HEK293 (cell line): ENCODE data around the gene FAM78B.

Experiments used
- CTCF ChIP-seq: fragments of 450-650 bp; formaldehyde crosslinking; IDR thresholded peaks from 2 replicates; pipeline ENCODE4 v1.5.1; 2016; ENCODE audit warnings: missing biosample characterization, missing genetic modification characterization
- ELK4 ChIP-seq: IDR thresholded peaks from 2 replicates; pipeline ENCODE4 v1.6.1; 2011; ENCODE audit warnings: mild to moderate bottlenecking, low read depth, low read length, borderline replicate concordance
- HOXC10 ChIP-seq: sonication (generic); formaldehyde crosslinking; IDR thresholded peaks from 2 replicates; pipeline ENCODE4 v1.8.1; 2023; ENCODE audit warnings: mild to moderate bottlenecking, missing genetic modification reagents
- SP2 ChIP-seq: fragments of 450-650 bp; formaldehyde crosslinking; IDR thresholded peaks from 2 replicates; pipeline ENCODE4 v1.5.1; 2016; ENCODE audit warnings: missing biosample characterization, missing genetic modification characterization
- TCF7L2 ChIP-seq: IDR thresholded peaks from 2 replicates; pipeline ENCODE4 v1.6.1; 2011; ENCODE audit warnings: low read depth, mild to moderate bottlenecking, inconsistent platforms, low read length, moderate library complexity, borderline replicate concordance
- ZNF133 ChIP-seq: fragments of 450-650 bp; formaldehyde crosslinking; IDR thresholded peaks from 2 replicates; pipeline ENCODE4 v1.5.1; 2016; ENCODE audit warnings: missing biosample characterization, missing genetic modification characterization
- ZNF239 ChIP-seq: fragments of 450-650 bp; formaldehyde crosslinking; IDR thresholded peaks from 2 replicates; pipeline ENCODE4 v1.5.1; 2016; ENCODE audit warnings: missing biosample characterization, missing genetic modification characterization
- ZNF560 ChIP-seq: fragments of 450-650 bp; formaldehyde crosslinking; IDR thresholded peaks from 2 replicates; pipeline ENCODE4 v1.5.1; 2017; ENCODE audit warnings: missing biosample characterization, missing genetic modification characterization, borderline replicate concordance
- ZNF645 ChIP-seq: fragments of 450-650 bp; formaldehyde crosslinking; IDR thresholded peaks from 2 replicates; pipeline ENCODE4; 2016; ENCODE audit warnings: missing biosample characterization, missing genetic modification characterization
- ZSCAN30 ChIP-seq: fragments of 450-650 bp; IDR thresholded peaks from 2 replicates; pipeline ENCODE4 v1.5.1; 2018; ENCODE audit warnings: missing biosample characterization, mild to moderate bottlenecking, missing genetic modification characterization, moderate library complexity
- TF ChIP-seq, protein P1 (sequence below): fragments of 450-650 bp; formaldehyde crosslinking; IDR thresholded peaks from 2 replicates; pipeline ENCODE4 v1.5.1; 2016; ENCODE audit warnings: missing biosample characterization, missing genetic modification characterization, borderline replicate concordance
- TF ChIP-seq, protein P2 (sequence below): fragments of 450-650 bp; formaldehyde crosslinking; IDR thresholded peaks from 2 replicates; pipeline ENCODE4 v1.5.1; 2016; ENCODE audit warnings: missing biosample characterization, missing genetic modification characterization
- TF ChIP-seq, protein P3 (sequence below): fragments of 450-650 bp; formaldehyde crosslinking; IDR thresholded peaks from 2 replicates; pipeline ENCODE4 v1.5.1; 2016; ENCODE audit warnings: missing biosample characterization, missing genetic modification characterization

DNA sequence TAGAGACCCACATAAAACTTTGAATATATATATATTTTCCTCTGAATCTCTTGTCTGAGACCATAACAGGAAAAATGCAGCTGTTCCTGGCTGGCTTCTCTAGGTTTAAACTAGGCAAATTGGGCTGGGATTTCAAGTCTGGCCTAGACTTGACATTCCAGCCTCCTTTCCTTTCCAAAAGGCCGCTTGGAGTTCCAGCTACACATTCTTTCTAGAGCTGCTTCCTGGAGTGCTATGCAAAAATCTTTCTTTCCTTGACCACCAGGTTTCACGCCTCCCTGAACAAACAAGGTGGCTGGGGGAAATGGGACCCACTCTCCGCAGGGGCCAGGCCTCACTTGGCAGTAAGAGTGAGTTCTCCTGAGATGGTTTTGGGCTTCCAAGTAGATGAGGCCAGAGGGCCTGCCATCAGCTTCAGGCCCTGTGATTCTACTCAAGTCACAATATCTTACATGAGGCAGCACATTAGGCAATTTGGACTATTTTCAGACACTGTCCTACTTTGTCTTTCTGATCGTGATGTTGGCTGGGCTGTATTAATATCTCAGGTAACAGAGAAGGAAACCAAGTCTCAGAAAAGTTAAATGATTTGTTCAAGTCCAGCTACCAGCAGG lies 102.4 kb downstream of the FAM78B start:
- TF ChIP-seq ELK4 (no peak), CTCF (tag by site-specific recombination) (no peak), ZNF645 (tag by site-specific recombination) (no peak), SP2 (tag by site-specific recombination) (no peak), ZNF560 (no peak), ZNF239 (tag by site-specific recombination) (no peak), TCF7L2 (no peak), HOXC10 (CRISPR knock-in tag) (no peak), ZNF133 (tag by site-specific recombination) (no peak), ZSCAN30 (tag by site-specific recombination) (no peak)
- TF ChIP-seq, protein P1, sequence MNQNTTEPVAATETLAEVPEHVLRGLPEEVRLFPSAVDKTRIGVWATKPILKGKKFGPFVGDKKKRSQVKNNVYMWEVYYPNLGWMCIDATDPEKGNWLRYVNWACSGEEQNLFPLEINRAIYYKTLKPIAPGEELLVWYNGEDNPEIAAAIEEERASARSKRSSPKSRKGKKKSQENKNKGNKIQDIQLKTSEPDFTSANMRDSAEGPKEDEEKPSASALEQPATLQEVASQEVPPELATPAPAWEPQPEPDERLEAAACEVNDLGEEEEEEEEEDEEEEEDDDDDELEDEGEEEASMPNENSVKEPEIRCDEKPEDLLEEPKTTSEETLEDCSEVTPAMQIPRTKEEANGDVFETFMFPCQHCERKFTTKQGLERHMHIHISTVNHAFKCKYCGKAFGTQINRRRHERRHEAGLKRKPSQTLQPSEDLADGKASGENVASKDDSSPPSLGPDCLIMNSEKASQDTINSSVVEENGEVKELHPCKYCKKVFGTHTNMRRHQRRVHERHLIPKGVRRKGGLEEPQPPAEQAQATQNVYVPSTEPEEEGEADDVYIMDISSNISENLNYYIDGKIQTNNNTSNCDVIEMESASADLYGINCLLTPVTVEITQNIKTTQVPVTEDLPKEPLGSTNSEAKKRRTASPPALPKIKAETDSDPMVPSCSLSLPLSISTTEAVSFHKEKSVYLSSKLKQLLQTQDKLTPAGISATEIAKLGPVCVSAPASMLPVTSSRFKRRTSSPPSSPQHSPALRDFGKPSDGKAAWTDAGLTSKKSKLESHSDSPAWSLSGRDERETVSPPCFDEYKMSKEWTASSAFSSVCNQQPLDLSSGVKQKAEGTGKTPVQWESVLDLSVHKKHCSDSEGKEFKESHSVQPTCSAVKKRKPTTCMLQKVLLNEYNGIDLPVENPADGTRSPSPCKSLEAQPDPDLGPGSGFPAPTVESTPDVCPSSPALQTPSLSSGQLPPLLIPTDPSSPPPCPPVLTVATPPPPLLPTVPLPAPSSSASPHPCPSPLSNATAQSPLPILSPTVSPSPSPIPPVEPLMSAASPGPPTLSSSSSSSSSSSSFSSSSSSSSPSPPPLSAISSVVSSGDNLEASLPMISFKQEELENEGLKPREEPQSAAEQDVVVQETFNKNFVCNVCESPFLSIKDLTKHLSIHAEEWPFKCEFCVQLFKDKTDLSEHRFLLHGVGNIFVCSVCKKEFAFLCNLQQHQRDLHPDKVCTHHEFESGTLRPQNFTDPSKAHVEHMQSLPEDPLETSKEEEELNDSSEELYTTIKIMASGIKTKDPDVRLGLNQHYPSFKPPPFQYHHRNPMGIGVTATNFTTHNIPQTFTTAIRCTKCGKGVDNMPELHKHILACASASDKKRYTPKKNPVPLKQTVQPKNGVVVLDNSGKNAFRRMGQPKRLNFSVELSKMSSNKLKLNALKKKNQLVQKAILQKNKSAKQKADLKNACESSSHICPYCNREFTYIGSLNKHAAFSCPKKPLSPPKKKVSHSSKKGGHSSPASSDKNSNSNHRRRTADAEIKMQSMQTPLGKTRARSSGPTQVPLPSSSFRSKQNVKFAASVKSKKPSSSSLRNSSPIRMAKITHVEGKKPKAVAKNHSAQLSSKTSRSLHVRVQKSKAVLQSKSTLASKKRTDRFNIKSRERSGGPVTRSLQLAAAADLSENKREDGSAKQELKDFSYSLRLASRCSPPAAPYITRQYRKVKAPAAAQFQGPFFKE (tag by site-specific recombination) = no peak
- TF ChIP-seq, protein P2, sequence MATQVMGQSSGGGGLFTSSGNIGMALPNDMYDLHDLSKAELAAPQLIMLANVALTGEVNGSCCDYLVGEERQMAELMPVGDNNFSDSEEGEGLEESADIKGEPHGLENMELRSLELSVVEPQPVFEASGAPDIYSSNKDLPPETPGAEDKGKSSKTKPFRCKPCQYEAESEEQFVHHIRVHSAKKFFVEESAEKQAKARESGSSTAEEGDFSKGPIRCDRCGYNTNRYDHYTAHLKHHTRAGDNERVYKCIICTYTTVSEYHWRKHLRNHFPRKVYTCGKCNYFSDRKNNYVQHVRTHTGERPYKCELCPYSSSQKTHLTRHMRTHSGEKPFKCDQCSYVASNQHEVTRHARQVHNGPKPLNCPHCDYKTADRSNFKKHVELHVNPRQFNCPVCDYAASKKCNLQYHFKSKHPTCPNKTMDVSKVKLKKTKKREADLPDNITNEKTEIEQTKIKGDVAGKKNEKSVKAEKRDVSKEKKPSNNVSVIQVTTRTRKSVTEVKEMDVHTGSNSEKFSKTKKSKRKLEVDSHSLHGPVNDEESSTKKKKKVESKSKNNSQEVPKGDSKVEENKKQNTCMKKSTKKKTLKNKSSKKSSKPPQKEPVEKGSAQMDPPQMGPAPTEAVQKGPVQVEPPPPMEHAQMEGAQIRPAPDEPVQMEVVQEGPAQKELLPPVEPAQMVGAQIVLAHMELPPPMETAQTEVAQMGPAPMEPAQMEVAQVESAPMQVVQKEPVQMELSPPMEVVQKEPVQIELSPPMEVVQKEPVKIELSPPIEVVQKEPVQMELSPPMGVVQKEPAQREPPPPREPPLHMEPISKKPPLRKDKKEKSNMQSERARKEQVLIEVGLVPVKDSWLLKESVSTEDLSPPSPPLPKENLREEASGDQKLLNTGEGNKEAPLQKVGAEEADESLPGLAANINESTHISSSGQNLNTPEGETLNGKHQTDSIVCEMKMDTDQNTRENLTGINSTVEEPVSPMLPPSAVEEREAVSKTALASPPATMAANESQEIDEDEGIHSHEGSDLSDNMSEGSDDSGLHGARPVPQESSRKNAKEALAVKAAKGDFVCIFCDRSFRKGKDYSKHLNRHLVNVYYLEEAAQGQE = no peak
- TF ChIP-seq, protein P3, sequence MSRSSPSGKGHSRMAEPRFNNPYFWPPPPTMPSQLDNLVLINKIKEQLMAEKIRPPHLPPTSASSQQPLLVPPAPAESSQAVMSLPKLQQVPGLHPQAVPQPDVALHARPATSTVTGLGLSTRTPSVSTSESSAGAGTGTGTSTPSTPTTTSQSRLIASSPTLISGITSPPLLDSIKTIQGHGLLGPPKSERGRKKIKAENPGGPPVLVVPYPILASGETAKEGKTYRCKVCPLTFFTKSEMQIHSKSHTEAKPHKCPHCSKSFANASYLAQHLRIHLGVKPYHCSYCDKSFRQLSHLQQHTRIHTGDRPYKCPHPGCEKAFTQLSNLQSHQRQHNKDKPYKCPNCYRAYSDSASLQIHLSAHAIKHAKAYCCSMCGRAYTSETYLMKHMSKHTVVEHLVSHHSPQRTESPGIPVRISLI (tag by site-specific recombination) = no peak
